HG02943 (cell line): Measurements from ENCODE around the gene HSPA1A.
"Not testable (repeated sequence)": the region's sequence is repeated elsewhere in the genome, so short reads cannot be mapped to it uniquely, and the experiment has no call there.

Experiments used
- ATAC-seq: cut with Tn5 transposase; IDR thresholded peaks from one replicate; pipeline ENCODE4 v1.9.1; 2021; ENCODE audit warnings: mild to moderate bottlenecking, low read depth, moderate library complexity; ENCODE audit not compliant: unreplicated experiment

The HSPA1A gene

DNA sequence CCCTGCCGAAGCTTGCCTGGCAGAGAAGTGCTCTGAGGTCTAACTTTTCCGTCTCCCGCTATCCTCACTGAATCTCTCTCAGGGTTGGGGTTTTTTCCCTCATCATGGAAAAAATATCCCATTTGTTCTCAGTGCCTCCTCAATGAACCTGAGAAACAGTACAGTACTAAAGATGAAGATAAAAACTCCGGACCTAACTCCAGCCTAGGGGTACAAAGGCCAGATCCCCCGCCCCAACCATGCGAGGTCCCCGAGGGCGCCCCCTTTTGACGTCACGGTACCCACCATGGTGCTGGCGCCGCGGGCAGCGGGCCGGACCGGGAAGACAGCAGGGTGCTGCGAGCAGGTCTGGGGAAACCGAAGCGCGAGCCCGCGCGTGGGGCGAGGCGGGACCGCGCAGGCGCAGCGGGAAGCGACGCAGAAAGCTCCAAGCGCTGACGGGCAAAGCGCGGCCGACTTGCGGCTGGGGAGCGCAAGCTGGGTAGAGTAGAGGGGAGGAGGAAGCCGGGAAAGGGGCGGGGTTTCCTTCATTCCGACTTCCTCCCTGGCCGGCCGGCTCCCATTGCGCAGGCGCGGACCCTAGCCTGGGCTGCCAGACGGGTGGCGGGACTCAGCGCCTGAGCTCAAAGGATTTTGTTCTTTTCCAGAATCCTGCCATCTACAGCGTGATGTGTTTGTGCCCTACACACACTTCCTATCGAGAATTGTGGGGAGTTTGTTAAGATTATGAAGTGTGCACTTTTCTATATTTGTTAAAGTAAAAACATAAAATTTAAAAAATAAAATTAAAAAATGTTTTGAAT, 8.7 kb upstream of the HSPA1A start, which contains the start of gene LSM2:
LSM2 (minus strand) TSS at position 497 of the 803 bp plus-strand sequence; CDS start at position 288, 209 bp downstream.
- peak; percentile 88 for ATAC-seq

DNA sequence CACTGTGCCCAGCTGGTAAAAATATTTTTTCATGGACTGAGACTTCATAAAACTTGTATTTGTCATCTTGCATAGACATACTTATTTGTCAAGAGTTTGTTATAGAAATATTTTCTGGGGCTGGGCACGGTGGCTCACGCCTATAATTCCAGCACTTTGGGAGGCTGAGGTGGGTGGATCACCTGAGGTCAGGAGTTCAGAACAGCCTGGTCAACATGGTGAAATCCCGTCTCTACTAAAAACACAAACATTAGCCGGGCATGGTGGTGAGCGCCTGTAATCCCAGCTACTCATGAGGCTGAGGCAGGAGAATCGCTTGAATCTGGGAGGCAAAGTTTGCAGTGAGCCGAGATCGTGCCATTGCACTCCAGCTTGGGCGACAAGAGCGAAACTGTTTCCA, 6.7 kb upstream of the HSPA1A start:
- not testable (repeated sequence) for ATAC-seq

DNA sequence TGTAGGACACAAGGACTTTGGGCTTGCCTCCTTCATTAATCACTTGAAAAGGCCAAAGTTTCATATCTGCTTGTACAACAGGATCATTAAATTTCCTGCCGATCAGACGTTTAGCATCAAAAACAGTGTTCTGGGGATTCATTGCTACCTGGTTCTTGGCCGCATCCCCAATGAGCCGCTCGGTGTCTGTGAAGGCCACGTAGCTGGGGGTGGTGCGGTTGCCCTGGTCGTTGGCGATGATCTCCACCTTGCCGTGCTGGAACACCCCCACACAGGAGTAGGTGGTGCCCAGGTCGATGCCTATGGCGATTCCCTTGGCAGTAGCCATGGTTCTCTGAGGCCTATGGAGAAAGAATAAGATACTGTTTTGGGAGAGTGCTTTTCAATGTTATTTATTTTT, 3.7 kb upstream of the HSPA1A start:
- ATAC-seq: no peak

DNA sequence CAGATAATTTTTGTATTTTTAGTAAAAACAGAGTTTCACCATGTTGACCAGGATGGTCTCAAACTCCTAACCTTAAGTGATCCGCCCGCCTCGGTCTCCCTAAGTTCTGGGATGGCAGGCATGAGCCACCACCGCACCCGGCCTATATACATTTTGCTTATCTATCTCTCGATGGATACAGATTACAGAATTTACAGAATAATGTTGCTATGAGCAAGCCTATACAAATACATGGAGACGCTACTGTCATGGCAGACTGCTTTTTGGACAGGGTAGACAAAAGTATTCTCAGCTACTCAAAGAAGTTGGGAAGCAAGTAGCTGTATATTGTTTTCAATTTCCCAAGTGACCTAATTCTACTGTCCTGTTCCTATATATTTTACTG, 1.9 kb upstream of the HSPA1A start:
- ATAC-seq: no peak

DNA sequence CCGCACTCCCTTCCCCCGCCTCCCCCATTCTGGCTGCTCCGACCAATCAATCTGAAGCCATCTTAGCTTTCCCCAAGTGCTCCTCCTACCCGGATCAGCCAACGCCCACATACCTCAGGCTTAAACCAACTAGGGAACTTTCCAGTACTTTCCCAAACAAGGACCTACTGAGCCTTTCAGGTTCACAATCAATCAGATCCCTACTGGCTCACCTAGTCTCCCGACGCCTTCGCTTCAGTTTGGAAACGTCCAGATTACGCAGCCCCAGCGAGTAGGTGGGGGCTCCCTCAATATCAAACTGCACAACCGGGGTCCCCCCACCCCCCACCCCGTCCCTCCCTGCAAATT, 692 bp upstream of the HSPA1A start:
- no peak for ATAC-seq

DNA sequence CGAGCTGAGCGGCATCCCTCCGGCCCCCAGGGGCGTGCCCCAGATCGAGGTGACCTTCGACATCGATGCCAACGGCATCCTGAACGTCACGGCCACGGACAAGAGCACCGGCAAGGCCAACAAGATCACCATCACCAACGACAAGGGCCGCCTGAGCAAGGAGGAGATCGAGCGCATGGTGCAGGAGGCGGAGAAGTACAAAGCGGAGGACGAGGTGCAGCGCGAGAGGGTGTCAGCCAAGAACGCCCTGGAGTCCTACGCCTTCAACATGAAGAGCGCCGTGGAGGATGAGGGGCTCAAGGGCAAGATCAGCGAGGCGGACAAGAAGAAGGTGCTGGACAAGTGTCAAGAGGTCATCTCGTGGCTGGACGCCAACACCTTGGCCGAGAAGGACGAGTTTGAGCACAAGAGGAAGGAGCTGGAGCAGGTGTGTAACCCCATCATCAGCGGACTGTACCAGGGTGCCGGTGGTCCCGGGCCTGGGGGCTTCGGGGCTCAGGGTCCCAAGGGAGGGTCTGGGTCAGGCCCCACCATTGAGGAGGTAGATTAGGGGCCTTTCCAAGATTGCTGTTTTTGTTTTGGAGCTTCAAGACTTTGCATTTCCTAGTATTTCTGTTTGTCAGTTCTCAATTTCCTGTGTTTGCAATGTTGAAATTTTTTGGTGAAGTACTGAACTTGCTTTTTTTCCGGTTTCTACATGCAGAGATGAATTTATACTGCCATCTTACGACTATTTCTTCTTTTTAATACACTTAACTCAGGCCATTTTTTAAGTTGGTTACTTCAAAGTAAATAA, 2.0 kb downstream of the HSPA1A start:
- ATAC-seq: not testable (repeated sequence)

DNA sequence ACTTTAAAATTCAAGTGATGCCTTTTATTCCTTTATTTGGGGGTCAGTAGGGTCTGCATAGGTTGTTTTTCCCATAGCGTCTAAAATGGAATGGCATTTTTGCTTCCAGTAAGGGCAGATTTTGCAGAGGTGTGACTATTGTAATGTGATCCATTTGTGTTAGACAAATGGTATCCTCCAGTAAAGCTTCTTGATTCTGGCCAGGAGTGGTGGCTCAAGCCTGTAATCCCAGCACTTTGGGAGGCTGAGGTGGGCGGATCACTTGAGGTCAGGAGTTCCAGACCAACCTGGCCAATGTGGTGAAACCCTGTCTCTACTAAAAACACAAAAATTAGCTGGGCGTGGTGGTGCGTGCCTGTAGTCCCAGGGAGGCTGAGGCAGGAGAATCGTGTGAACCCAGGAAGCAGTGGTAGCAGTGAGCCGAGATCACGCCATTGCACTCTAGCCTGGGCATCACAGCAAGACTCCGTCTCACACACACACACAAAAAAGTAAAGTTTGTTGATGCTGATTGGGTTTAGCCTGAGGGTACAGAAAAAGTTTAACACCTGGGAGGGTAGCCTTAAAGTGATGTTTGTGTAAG, 2.7 kb downstream of the HSPA1A start:
- not testable (repeated sequence) for ATAC-seq

DNA sequence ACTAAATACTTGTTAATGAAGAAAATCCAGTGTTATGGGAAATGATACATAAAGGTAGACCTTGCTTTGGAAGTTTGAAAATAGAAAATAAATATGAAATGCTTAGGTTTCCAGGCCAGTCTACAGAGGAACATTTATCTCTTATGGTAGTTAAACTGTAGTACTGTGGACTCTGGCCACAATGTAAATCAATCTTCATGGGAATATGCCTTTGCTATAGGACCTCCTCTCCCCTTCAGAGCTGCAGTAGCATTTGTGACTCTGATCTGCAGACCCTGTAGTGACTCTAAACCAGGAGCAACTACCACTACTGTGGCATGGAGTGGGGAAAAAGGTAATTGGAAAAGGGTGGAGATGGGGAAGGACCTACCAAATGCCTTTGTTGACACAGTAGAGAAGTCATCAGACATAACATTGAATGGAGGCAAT, 4.5 kb downstream of the HSPA1A start:
- ATAC-seq: no peak

DNA sequence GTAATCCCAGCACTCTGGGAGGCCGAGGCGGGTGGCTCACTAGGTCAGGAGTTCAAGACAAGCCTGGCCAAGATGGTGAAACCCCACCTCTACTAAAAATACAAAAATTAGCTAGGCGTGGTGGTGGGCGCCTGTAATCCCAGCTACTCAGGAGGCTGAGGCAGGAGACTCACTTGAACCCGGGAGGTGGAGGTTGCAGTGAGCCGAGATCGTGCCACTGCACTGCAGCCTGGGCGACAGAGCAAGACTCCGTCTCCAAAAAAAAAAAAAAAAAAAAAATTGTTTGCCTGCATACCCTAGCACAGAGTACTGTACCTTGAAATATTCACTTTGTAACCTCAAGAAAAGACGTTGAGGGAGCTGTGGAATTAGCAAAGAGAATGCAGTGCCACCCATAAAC, 5.1 kb downstream of the HSPA1A start:
- not testable (repeated sequence) for ATAC-seq

DNA sequence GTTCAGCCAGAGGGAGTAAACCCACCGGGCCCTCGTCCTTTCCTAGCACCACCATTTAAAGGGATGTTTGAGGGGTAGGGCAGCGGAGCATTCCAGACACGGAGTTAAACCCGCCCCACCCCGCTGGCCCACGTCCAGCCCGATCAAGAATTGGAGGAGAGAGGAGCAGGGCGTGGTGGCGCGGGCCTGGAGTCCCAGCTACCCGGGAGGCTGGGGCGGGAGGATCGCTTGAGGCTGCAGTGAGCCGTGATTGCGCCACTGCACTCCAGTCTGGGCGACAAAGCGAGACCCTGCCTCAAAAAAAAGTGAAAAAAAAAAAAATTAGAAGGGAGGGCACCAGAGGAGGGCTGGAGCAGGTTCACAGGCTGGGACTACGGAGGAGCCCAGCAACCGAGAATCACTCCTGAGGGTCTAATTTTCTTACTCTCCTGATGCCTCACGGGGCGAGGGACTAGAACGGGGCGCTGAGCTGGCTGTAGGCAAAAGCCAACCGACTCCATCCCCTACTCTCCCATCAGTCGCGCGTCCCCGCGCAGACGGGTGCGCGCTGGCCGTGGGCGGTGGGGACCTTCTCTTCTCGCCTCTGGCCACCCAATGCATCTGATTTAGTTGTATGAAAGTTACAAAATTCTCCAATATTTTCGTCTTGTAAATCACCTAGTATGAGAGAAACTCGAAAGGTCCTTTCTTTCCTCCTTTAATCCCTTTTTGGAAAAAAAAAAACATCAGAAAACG, 6.1 kb downstream of the HSPA1A start:
- no peak for ATAC-seq

DNA sequence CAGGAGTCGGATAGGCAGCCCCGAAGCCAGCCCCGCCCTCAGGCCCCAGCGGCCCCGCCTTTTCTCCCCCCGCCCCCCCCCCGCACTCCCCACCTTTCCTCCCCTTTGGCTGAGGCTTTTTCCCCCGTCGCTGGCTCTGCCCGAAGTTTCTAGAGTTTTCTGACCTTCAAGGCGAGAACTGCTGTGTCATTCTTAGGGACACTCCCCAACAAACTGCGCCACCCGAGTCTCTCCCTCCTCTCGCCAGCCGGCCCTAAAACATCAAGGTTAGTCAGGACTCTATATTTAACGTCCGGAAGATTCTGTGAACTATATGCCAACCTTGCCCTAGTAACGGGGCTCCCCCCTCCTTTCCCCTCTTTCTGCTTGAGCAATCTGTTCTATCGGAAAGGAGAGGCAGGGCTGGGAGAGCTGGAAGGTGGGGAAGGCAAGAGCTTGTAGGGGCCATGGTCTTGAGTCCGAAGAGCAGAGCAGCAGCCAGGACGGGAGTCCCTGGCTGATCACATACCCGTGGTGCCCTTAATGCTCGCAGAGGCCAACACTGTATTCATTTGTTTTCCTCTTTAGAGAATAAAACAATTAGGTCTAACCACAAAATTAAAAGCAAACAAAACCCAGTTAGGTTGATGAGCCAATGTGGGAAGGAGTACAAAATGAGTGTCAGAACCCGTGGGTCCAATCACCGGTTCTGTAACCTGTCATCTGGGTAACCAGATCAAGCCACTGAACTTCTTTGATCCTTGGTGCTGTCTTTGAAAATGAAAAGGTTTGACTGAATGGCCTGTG, 6.9 kb downstream of the HSPA1A start:
- ATAC-seq: no peak

DNA sequence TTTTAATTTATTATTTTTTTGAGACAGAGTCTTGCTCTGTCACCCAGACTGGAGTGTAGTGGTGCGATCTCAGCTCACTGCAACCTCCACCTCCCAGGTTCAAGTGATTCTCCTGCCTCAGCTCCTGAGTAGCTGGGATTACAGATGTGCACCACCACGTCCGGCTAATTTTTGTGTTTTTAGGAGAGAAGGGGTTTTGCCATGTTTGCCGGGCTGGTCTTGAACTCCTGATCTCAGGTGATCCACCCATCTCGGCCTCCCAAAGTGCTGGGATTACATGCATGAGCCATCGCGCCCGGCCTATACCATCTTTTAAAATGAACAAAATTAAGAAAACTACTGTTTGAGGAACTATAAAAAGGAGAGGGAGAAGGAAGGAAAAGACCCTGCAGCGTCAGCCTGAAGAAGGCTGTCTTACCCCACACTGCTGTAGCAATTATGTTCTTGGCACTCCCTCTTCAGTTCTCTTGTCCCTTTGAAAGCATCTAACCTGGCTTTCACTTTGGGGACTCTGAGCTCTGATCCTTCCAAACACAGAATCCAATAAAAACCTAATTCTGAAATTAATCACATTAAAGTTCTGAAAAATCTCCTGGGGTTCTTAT, 8.4 kb downstream of the HSPA1A start:
- not testable (repeated sequence) for ATAC-seq

DNA sequence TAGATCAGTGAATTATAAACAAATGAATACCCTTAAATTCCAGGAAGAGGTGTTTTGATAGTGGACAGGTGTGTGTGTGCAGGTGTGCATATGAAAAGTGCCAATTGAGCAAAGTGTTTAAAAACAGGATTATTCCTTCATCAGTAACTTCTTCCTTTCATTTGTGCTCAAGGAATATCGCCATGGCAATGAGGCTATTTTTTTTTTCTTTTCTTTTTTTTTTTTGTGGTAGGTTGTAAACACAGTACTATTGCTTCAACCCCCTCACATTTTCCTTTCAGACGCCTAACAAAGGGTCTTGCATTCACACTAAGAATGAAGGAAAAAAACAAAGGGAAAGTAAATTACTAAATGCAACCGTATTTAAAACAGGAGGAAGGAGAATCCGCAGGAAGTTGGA, 10.2 kb downstream of the HSPA1A start:
- ATAC-seq: no peak

DNA sequence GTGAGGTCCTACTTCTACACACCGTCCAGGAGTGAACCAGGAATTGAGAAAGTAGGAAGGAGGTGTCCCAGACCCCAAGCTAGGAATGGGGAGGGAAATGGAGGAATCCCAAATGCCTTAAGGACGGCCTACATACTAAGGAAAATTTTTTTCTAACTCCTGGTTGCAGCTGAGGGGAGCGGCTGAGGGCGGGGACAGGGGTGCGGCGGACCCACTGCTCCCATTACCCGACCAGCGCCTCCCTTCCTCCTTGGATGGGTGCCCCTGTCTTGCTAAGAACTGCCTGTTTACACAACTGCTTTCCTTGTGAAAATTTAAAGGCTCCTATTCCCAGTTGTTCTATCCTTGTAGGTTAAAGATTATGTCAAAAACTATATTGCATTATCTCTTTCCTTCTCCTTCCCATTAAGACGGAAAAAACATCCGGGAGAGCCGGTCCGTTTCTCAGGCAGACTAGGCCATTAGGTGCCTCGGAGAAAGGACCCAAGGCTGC, 11.5 kb downstream of the HSPA1A start:
- ATAC-seq: peak; percentile 8

DNA sequence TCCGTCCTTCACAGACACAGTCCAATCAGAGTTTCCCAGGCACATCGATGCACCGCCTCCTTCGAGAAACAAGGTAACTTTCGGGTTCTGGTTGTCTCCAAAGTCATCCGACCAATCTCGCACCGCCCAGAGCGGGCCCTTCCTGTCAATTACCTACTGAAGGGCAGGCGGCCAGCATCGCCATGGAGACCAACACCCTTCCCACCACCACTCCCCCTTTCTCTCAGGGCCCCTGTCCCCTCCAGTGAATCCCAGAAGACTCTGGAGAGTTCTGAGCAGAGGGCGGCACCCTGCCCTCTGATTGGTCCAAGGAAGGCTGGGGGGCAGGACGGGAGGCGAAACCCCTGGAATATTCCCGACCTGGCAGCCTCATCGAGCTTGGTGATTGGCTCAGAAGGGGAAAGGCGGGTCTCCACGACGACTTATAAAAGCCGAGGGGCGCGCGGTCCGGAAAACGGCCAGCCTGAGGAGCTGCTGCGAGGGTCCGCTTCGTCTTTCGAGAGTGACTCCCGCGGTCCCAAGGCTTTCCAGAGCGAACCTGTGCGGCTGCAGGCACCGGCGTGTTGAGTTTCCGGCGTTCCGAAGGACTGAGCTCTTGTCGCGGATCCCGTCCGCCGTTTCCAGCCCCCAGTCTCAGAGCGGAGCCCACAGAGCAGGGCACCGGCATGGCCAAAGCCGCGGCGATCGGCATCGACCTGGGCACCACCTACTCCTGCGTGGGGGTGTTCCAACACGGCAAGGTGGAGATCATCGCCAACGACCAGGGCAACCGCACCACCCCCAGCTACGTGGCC, 12.1 kb downstream of the HSPA1A start, which contains the start of gene HSPA1B:
HSPA1B (plus strand) TSS at position 453 of the 794 bp plus-strand sequence; CDS start at position 666, 213 bp downstream.
- peak; percentile 57 for ATAC-seq

DNA sequence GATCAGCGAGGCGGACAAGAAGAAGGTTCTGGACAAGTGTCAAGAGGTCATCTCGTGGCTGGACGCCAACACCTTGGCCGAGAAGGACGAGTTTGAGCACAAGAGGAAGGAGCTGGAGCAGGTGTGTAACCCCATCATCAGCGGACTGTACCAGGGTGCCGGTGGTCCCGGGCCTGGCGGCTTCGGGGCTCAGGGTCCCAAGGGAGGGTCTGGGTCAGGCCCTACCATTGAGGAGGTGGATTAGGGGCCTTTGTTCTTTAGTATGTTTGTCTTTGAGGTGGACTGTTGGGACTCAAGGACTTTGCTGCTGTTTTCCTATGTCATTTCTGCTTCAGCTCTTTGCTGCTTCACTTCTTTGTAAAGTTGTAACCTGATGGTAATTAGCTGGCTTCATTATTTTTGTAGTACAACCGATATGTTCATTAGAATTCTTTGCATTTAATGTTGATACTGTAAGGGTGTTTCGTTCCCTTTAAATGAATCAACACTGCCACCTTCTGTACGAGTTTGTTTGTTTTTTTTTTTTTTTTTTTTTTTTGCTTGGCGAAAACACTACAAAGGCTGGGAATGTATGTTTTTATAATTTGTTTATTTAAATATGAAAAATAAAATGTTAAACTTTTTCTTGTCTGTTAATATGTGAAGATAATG, 14.4 kb downstream of the HSPA1A start:
- ATAC-seq: no peak

DNA sequence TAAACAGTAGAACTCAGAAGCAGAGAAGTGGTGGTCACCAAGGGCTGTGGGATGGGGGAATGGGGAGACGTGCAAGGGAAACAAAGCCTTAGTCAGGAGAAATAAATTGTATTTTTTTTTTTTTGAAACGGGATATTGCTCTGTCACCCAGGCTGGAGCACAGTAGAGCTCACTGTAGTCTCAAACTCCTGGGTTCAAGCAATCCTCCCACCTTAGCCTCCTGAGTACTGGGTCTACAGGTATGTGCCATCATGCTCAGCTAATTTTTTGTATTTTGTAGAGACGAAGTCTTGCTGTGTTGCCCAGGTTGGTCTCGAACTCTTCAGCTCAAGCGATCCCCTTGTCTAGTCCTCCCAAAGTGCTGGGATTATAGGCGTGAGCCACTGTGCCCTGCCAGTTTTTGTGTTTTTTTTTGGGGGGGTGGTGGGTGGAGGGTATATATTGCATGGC, 15.6 kb downstream of the HSPA1A start:
- no peak for ATAC-seq
